GM12801 (cell line): Measurements from ENCODE around the gene LINC01488.

ENCODE experiments used
- CTCF ChIP-seq: IDR thresholded peaks from one replicate; pipeline ENCODE4 v1.5.1; 2011; ENCODE audit warnings: control low read depth; ENCODE audit not compliant: insufficient read length; ENCODE audit errors: extremely low read depth

The LINC01488 gene

GRCh38 chr11:69461272-69461962 is 20.0 kb upstream of the LINC01488 start:
- no peak for TF ChIP-seq CTCF

GRCh38 chr11:69462106-69462951 is 19.1 kb upstream of the LINC01488 start:
- TF ChIP-seq CTCF = no peak

- no peak for TF ChIP-seq CTCF
These were observed 18.1 kb upstream of the LINC01488 start for GRCh38 chr11:69463181-69463994.

- no peak for TF ChIP-seq CTCF
These were observed 17.2 kb upstream of the LINC01488 start for GRCh38 chr11:69463995-69464960.

- no peak for TF ChIP-seq CTCF
These were observed 16.0 kb upstream of the LINC01488 start for GRCh38 chr11:69465236-69466000.

GRCh38 chr11:69466039-69466438 is 15.4 kb upstream of the LINC01488 start:
- TF ChIP-seq CTCF = no peak
